ENCODE data around the gene LEF1.

LEF1 gene

DNA sequence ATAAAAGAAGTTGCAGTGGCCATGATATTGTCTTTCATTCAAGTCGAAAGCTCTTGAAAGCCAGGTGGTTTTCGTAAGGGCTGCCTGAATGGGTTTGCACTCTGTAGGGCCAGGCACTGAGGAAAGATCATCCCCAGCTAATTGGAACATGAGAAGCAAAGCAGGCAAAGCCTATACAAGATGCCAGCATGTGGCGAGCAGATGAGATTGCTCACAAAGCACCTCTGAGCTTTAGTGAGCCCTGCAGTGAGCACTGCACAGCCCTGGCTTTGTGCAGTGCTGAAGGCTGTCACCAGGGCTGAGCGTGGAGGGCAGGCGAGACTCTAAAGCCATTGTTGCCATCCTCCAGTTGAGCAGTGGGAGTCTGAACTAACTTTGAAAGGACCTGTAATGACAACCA is 125.2 kb downstream of the LEF1 start:
- no peak for TF ChIP-seq MYC (IDR thresholded peaks at IDR 0.05; ENCODE audit: low read depth, low read length)
- no peak for TF ChIP-seq POLR2A (IDR thresholded peaks at IDR 0.05; ENCODE audit: extremely low read depth, insufficient read length)
- TF ChIP-seq, protein P1, sequence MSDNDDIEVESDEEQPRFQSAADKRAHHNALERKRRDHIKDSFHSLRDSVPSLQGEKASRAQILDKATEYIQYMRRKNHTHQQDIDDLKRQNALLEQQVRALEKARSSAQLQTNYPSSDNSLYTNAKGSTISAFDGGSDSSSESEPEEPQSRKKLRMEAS (IDR thresholded peaks at IDR 0.05; ENCODE audit: low read depth, low read length) = no peak
- TF ChIP-seq, protein P2, sequence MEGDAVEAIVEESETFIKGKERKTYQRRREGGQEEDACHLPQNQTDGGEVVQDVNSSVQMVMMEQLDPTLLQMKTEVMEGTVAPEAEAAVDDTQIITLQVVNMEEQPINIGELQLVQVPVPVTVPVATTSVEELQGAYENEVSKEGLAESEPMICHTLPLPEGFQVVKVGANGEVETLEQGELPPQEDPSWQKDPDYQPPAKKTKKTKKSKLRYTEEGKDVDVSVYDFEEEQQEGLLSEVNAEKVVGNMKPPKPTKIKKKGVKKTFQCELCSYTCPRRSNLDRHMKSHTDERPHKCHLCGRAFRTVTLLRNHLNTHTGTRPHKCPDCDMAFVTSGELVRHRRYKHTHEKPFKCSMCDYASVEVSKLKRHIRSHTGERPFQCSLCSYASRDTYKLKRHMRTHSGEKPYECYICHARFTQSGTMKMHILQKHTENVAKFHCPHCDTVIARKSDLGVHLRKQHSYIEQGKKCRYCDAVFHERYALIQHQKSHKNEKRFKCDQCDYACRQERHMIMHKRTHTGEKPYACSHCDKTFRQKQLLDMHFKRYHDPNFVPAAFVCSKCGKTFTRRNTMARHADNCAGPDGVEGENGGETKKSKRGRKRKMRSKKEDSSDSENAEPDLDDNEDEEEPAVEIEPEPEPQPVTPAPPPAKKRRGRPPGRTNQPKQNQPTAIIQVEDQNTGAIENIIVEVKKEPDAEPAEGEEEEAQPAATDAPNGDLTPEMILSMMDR (IDR thresholded peaks at IDR 0.05; ENCODE audit: low read depth, low read length) = no peak
- DNase-seq (ENCODE audit: low read depth) = no peak
- no peak overlapping the region for H3K4me3 ChIP-seq (ENCODE audit: low read depth, low read length)

DNA sequence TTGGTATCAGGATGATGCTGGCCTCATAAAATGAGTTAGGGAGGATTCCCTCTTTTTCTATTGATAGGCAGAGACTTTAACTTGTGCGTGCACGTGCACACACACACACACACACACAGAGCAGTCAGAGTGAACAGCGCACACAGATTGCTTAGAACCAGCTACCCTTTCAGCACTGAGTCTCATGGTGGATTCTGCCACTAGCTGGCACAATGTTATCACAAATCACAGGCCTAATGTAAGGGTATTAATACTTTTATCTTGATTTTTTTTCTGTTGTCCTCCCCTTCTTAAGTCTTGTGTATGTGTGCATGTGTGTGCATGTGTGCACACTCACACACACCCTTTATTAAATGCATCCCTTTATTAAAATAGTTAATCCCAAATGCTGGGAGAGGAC is 125.8 kb downstream of the LEF1 start:
- no peak overlapping the region for H3K4me3 ChIP-seq (ENCODE audit: low read depth, low read length)
- TF ChIP-seq POLR2A (IDR thresholded peaks at IDR 0.05; ENCODE audit: extremely low read depth, insufficient read length) (no peak), MYC (IDR thresholded peaks at IDR 0.05; ENCODE audit: low read depth, low read length) (no peak)
- TF ChIP-seq, protein P2 (IDR thresholded peaks at IDR 0.05; ENCODE audit: low read depth, low read length) = no peak
- TF ChIP-seq, protein P1 (IDR thresholded peaks at IDR 0.05; ENCODE audit: low read depth, low read length) = no peak
- DNase-seq (ENCODE audit: low read depth) = no peak

DNA sequence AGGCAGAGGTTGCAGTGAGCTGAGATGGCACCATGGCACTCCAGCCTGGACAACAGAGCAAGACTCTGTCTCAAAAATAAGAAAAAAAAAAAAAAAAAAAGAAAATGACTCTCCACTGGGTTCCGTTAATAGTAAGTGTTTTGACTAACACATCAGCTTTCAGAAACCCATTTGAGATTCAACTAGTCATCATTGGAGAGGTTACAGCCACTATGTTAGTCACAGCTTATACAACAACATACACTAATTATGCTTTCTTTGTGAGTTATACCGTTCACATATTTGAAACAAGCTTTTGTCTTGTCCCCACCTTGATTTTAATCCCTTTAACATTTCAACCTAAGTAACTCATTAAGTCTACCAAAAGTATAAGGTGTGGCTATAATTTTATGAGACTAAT is 130.8 kb downstream of the LEF1 start:
- H3K4me3 ChIP-seq (ENCODE audit: low read depth, low read length) = no peak overlapping the region
- DNase-seq (ENCODE audit: low read depth) = no peak
- TF ChIP-seq, protein P2 (IDR thresholded peaks at IDR 0.05; ENCODE audit: low read depth, low read length) = no peak
- no peak for TF ChIP-seq MYC (IDR thresholded peaks at IDR 0.05; ENCODE audit: low read depth, low read length)
- TF ChIP-seq, protein P1 (IDR thresholded peaks at IDR 0.05; ENCODE audit: low read depth, low read length) = no peak
- no peak for TF ChIP-seq POLR2A (IDR thresholded peaks at IDR 0.05; ENCODE audit: extremely low read depth, insufficient read length)

DNA sequence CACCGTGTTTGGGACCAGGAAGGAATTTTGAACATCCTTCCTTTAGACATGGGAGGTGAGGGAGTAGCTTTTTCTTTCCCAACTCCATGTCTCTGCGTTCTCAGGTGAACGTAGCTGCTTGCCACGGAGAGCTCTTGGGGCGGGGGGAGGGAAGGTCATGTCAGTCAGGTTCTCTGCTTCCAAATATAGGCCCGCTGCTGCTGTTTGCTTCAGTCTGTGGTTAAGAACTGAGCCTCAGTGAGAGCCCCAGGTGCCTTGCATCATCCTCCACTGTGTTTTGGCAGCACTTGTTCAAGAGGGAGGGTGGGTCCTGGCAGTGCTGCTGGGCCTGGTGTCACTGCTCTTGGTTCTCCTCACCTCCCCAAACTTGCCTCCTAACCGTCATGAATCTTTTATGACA is 132.5 kb downstream of the LEF1 start:
- no peak overlapping the region for H3K4me3 ChIP-seq (ENCODE audit: low read depth, low read length)
- TF ChIP-seq MYC (IDR thresholded peaks at IDR 0.05; ENCODE audit: low read depth, low read length) (no peak), POLR2A (IDR thresholded peaks at IDR 0.05; ENCODE audit: extremely low read depth, insufficient read length) (no peak)
- TF ChIP-seq, protein P1 (IDR thresholded peaks at IDR 0.05; ENCODE audit: low read depth, low read length) = no peak
- TF ChIP-seq, protein P2 (IDR thresholded peaks at IDR 0.05; ENCODE audit: low read depth, low read length) = no peak

DNA sequence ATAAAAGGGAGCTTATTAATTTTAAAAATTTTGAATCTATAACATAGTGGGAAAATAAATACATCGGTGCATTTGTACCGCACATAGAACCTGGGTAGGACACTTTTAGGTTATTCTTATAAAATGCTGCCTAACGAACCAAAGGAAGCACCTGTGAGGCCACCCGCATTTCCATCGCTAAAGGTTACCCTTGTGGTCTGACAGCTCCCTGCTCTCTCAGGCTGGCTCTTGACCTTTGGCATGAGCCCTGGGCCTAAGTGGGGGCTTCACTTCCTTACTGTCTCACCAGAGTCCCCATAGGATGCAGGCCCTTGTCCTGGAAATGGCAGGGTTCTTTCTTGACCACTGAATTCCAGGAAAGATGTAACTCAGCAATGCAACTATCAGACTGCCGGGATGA is 133.0 kb downstream of the LEF1 start:
- no peak overlapping the region for H3K4me3 ChIP-seq (ENCODE audit: low read depth, low read length)
- no peak for DNase-seq (ENCODE audit: low read depth)
- TF ChIP-seq, protein P2 (IDR thresholded peaks at IDR 0.05; ENCODE audit: low read depth, low read length) = no peak

More for the DNA sequence above, 132.5 kb downstream of the LEF1 start:
- no peak for DNase-seq (ENCODE audit: low read depth)

DNA sequence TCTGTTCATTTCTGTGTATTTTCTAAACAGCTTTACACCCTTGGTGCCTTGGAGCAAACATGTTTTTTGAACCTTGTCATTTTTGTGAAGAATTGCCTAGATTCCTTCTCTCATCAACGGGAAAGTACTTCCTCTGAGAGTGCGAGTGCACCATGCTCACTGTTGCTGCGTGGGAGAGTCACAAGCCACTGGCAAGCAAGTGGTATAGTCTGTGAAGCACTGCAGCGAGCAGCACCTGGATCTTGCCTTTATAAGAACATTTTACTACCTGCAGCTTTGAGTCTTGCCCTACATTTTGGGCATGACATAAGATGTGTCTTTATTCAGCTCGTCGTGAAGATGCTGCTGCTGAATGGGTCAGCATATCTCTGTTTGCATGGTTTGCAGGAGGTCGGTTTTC is 134.2 kb downstream of the LEF1 start:
- TF ChIP-seq, protein P2 (IDR thresholded peaks at IDR 0.05; ENCODE audit: low read depth, low read length) = no peak
- TF ChIP-seq MYC (IDR thresholded peaks at IDR 0.05; ENCODE audit: low read depth, low read length) (no peak), POLR2A (IDR thresholded peaks at IDR 0.05; ENCODE audit: extremely low read depth, insufficient read length) (no peak)
- TF ChIP-seq, protein P1 (IDR thresholded peaks at IDR 0.05; ENCODE audit: low read depth, low read length) = no peak

More for the DNA sequence above, 134.2 kb downstream of the LEF1 start:
- no peak overlapping the region for H3K4me3 ChIP-seq (ENCODE audit: low read depth, low read length)
- DNase-seq (ENCODE audit: low read depth) = no peak

All from NB4 (cell line).